ENCODE results near the gene BLID.
A peak's percentile ranks its signal among the peaks of the same experiment; 100 is the strongest.

BLID gene

DNA sequence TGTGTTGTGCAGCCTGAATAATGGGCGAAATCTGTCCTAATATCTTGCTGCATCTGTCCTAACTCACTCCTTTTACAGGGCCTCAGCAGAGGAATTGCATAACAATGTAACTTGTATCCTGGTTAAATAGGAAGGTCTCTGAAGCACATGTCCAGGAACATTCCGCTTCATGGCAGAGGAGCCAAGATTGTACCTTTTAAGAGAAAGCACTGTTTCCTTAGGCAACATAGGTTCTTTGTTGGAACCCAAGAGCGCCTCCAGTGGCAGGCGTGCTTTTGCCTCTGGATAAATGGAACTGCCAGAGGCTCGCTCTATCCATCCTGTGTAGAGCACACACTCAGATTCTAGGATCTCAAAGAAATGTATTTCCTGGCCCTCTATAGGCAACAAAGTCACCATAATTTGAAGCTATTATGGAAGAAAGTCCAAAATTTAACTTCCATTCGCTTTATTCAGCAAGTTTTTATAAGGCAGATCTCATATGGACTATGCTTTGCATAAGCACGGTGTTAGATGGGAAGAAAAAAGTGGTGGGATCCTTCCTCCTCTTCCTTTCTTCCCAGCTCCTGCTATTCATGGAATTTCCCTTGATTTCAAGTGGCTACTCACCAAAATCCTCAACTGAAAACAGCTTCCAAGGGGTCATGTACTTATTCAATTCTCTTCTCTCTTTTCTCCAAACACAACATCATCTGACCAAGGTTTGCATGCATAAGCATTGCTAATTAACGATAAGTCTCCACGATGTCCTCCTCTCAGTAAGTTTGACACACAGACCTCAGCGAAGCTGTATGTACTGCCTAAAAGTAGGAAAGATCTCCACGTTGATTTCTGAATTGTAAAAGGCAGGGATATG, at the start of gene BLID:
Gene BLID (minus strand): TSS at position 692 of the 856 bp plus-strand sequence. CDS start 293 bp downstream, at position 399.
- DNase-seq, result no peak

- no peak for DNase-seq
Observed at GRCh38 chr11:122163053-122163819, 47.2 kb upstream of the BLID start.

- no peak for DNase-seq
Observed at GRCh38 chr11:122162095-122162494, 46.1 kb upstream of the BLID start.

DNA sequence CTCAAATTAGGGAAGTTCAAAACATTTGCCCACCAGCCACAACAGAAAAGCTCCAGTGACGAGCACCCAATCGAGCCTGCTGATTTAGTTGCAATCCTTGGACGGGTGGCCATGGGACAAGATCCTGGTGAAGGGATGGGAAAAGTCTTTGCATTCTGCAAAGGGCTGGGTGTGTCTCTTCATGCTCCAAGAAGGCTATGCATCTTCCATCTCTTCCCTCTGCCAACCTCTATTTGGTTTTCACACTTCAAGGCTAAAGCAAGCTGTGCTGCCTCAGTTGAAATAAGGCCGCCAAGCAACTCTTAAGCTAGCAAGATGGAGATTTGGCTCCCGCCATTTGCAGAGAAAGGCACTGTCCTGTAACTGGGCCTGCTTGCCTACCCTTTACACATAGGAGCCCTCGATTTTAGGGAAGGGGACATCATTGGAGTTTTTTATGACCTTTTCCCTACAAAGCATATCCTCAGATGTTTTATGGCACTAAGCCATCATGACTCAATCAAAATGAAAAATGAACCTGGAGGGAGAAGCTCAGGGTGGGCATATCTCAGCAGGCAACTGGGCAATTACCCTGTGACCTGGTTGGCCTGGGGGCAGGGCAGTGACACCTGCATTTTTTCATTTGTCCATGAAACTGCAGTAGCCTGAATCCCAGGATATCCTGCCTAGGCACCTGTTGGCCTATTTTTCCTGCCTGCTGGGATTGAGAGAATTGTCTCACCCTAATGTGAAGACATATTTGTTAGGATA, 45.0 kb upstream of the BLID start:
- DNase-seq, result no peak

DNA sequence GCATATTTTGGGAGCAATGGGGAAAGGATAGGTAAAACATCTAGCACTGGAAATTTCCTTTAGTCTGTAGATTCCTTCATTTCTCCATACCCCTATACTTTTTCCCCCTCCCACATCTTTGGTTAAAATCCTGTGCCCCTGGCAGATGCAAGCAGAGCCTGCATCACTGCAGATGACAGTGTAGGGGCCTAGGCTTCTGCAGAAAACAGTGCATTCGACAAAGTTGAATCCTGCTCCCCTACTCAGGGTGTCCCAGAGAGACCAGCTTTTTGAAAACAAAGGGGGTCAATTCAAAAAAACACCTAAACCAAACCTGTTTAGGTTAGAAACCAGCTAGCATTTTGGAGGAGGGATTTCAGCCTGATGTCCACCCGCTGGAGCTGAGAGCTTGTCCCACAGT, 43.8 kb upstream of the BLID start:
- DNase-seq, result no peak

DNA sequence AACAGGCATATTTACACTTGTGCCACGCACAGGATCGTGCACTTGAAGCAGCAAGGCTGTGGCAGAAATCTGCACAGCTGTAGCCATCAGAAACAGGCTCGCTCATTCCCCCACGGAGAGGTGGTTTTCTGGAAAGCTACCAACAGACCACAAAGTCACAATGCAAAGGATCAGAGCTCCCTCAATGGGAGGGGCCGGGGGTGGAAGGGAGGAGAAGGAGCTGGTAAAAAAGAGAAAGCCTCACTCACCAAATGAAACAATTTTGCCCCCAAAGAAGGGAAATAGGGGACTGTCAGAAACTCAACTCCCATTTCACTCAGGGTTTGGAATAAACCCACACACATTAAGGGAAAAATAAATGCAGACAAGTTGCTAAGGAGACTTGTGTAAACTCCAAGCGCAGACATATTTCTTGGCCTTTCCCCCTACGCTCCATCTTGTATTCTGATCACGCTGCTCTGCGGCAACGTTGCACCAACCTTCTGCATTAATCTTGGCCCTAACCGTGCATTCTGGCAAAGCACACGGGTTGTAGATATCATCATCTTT, 43.2 kb upstream of the BLID start:
- DNase-seq, result peak; percentile 70

DNA sequence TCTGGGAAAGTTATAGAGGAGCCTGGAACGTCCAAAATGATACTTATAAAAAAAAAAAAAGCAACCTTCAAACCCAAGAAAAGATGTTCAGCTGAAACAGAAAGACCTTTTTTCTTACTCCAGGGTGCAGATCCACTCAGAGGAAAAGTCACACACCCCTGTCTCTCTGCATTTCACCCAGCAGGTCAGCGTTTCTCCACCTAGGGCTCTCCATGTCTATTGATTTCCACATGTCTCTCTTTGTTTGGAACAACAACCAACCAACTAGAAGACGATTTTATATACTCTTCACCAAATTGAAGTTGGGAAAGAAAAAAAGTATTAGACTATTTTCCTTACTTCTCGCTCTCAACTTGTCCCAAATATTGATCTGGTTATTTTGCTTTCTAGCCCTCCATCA, 42.2 kb upstream of the BLID start:
- peak; percentile 60 for DNase-seq

DNA sequence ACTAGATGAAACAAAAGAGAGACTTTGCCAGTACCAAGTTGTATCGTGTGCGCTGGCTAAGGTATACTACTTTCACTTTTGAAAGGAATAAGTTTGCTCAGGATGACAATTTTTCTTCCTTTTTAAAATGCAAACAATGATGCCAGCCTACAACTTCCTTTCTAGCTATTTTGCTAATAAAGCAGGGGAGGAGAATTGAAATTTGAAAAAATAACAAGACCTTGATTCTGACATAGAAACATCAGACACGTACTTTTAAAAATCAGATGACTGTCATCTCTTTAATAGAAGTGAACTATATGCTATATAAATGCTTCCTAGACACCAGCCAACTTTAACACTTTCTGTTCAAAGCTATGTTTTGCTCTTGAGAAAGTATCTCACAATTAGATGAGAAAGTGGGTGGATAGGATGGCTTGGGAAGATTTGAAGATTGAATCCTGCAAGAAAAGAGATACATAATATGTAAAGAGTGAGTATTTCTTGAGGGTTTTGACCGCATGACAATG, 41.7 kb upstream of the BLID start:
- no peak for DNase-seq

GRCh38 chr11:122156940-122157382, 40.9 kb upstream of the BLID start:
- DNase-seq, result peak; percentile 92

GRCh38 chr11:122155765-122156527, 39.9 kb upstream of the BLID start:
- peak; percentile 33 for DNase-seq

GRCh38 chr11:122154994-122155393, 39.0 kb upstream of the BLID start:
- DNase-seq, result no peak

DNA sequence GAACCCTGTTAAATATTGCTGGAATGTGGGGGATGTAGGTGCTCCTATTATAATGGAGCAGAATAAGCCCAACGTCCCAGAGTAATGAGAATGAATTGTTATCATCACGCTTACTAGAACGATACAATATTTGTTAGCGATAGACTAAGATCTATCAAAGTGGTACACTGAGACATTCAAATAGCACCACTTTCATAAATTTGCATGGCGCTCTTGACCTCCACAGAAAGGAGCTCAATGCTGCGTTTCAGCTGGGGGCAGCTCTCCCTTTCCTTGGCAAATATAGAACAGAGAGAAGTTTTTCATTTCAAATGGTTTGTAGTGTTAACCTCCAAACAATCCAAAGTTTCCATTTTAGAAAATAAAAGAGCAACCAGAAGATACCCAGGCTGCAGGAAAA, 38.2 kb upstream of the BLID start:
- DNase-seq, result no peak

DNA sequence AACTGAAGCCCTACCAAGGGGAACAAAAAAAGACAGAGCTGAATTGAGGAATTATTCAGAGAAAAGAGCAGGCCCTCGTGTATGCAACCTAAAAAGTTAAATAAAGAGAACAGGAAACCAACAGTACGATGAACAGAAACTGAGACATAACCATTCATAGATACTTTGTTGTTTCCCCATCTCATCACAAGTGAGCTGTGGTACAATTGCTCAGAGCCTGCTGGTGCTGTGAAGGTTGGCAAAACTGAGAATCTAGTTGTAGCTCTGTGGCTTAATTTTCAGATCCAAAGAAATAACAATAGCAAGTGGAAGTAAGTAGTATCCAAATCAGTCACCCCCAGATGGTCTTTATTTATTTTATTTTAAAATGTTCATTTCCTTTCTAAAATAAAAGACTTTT, 37.7 kb upstream of the BLID start:
- no peak for DNase-seq

DNA sequence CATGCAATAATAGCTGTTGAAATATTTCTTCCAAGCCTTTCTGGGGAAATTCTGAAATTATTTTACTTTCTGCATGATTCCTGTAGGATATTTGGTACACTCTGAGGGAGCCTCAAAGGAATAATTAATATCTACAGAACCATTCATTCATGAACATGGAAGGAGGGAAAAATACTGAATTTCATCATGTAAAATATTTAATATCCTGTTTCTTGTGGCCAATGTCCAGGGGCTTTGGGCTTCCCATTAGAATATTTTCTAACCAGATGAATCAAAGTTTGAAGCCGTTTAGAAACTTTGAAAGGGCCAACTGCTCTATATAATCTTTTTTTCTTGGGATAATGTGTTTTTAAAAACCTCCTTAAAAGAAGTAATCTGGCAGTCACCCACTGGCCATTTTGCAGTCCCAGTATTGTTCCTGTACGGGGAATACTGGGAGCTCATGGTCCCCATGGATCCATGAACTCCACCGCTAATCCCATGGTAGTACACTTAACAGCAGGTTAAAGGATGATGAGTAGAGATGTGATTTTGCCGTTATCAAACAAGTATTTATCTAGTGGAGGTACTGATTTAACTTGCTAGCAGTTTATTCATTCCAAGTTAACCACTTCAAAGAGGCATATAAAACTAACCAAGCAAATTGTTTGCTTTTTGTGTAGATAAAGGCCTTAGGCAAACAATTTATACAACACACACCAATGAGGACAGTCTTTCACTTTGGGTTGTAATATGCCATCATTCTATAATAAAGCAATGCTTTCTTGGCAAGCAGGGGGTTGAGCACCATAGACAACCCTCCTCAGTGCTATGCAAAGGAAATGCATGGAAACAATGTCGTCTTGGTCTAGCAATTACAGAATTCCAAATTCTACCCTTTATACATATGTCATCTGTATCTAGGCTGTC, 34.5 kb upstream of the BLID start:
- DNase-seq, result no peak

GRCh38 chr11:122149202-122149601, 33.2 kb upstream of the BLID start:
- DNase-seq, result peak; percentile 20

DNA sequence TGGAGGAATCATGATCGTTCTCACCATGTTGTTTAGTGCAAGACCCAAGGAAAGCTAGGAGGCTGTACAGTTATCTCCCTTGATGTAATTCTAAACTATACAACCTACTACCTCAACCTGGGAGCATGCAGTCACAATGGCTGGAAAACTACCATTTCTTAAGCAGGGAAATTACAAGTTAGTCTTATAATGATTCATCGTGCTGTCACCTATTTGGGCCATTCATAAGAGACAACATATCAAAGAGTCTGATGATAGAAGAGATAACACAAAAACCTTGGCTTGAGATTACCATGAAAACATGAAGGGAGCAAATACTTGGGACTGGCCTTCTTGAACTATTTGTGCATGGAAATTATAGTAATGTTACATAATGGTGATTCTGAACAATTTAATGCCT, 30.5 kb upstream of the BLID start:
- no peak for DNase-seq

DNA sequence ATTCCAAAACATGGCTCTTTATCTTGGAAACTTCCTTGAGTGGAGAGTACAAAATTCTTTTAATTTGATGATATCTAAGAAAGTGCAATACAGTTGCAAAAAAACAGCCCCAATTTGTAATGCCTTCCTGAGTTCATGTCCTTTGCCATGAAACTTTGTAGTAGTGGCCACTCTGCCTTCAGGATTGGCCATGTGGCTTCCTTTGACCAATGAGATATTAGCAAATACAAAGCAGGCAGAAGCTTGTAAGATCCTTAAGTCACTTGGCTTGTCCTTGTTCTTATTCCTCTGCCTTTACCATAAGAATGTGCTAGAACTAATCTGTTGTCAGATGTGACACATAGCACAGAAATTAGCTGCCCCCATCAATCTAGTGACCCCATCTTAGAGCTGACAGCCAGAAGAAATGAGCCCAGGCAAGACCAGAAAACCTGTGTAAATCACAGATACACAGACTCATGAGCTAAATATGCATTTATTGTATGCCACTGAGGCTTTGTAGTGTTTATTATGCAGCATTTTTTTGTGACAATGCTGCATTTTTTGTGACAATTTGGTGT, 29.8 kb upstream of the BLID start:
- no peak for DNase-seq

DNA sequence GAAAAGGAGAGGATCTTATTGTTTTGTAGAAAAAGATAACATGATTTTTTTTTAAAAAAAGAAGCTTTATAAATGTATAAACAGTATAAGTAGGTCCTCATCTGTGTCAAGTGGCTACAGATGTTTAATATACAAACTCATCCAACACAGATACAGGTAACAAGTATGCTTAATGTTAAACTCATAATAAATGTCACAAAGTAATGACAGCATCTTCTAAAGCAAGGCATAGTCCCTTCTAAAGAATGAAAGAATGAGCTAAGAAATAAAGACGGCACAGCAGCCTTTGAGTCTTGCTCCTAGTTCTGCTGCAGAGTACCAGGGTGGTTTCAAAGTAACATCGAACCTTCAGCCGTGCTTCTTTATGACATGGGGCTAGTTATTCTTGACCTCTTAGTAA, 28.7 kb upstream of the BLID start:
- DNase-seq, result no peak

DNA sequence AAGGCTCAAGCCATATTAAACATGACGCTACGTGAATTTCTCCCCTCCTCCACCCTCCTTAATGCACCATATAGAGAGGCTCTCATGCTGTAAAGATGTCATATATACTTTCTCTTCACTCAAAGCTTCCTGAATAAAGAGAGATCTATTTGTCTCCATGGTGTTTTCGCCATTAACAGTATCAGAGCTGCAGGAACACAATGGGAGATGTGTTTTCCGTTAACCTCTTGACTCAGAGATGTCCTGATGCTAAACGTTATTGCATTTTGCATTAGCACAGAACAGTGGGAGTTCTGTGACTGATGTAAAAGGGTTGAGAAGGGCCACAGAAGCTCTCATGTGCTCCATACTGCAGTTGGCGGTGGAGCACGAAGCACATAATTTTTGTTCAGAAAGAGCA, 25.7 kb upstream of the BLID start:
- DNase-seq, result peak; percentile 89

- no peak for DNase-seq
Observed at GRCh38 chr11:122140500-122140899, 24.5 kb upstream of the BLID start.

DNA sequence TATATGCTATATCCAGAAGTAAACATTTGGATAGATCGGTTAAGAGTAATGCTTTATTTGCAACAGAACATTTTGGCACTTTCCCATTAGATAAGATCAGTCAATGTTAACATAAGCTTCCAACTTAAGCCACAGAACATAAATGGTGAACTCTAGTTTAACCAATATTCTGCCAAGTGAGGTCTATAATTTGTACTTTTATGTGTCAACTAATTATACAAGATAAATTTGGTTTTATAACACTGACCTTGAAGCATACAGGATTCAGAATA, 23.5 kb upstream of the BLID start:
- no peak for DNase-seq
